C4-2B (cell line): ENCODE results near the gene CRYBB2.
"Not testable (repeated sequence)": the region's sequence is repeated elsewhere in the genome, so short reads cannot be mapped to it uniquely, and the experiment has no call there.

Source experiments
- H3K27ac ChIP-seq: fragments of 450-650 bp; 2 replicates; pipeline ENCODE4 v1.5.1; 2017
- CTCF ChIP-seq: fragments of 450-650 bp; conservative IDR thresholded peaks from 2 replicates; pipeline ENCODE4 v1.5.1; 2017; ENCODE audit warnings: mild to moderate bottlenecking
- ZFX ChIP-seq: fragments of 450-650 bp; IDR thresholded peaks from 2 replicates; pipeline ENCODE4 v1.6.1; 2017

Gene CRYBB2

GRCh38 chr22:25201557-25202273 is 17.7 kb upstream of the CRYBB2 start:
- TF ChIP-seq CTCF: 0 out of 2 replicates have a peak, but pooled peaks have one; percentile 23
- no peak for TF ChIP-seq ZFX
- no peak overlapping the region for H3K27ac ChIP-seq

GRCh38 chr22:25202290-25202921 is 17.0 kb upstream of the CRYBB2 start:
- TF ChIP-seq CTCF (peak; percentile 96), ZFX (no peak)
- no peak overlapping the region for H3K27ac ChIP-seq

GRCh38 chr22:25203082-25203481 is 16.4 kb upstream of the CRYBB2 start:
- TF ChIP-seq ZFX (no peak), CTCF (no peak)
- no peak overlapping the region for H3K27ac ChIP-seq

- not testable (repeated sequence) for H3K27ac ChIP-seq
Observed at GRCh38 chr22:25204547-25204946, 14.9 kb upstream of the CRYBB2 start.

GRCh38 chr22:25205847-25206246 is 13.6 kb upstream of the CRYBB2 start:
- no peak overlapping the region for H3K27ac ChIP-seq
- TF ChIP-seq ZFX (no peak), CTCF (no peak)

GRCh38 chr22:25206998-25207397 is 12.4 kb upstream of the CRYBB2 start:
- TF ChIP-seq ZFX (no peak), CTCF (no peak)
- H3K27ac ChIP-seq: no peak overlapping the region

GRCh38 chr22:25207553-25208157 is 11.8 kb upstream of the CRYBB2 start:
- TF ChIP-seq ZFX: no peak
- no peak for TF ChIP-seq CTCF

More at GRCh38 chr22:25207553-25208157, 11.8 kb upstream of the CRYBB2 start:
- no peak overlapping the region for H3K27ac ChIP-seq
